ENCODE results near the gene MTARC1.

Gene MTARC1

DNA sequence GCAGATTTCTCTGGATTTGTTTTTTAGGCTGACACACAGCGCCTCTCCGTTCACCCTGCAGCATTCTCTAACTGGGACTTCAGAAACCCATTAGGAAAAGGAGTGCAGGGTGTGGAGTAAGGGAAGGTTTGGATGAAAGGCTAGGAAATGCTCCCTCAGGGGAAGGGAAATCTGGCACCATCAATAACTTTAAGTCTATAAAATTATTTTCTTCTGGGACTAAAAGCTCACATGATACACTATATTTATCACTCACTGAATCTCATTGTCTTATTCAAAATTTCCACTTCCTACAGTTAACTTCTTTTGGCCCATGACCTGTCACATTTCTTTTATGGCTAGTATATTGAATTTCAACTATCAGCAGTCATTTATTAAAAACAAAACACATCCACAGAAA lies 46.7 kb downstream of the MTARC1 start:
- no peak for TF ChIP-seq SUZ12 (IDR thresholded peaks at IDR 0.05; ENCODE audit: extremely low read depth, insufficient read depth, insufficient read length)
- no peak for TF ChIP-seq YY1 (IDR thresholded peaks at IDR 0.05; ENCODE audit: insufficient read depth, insufficient read length)
- TF ChIP-seq ZNF274 (IDR thresholded peaks at IDR 0.05; ENCODE audit: low read depth, low read length), result no peak
- Histone ChIP-seq H3K4me3 (ENCODE audit: insufficient read length, low read depth) (no peak overlapping the region), H3K36me3 (ENCODE audit: insufficient read depth, insufficient read length, low read length) (no peaks in the 10 kb centered on the region), H3K4me1 (ENCODE audit: insufficient read depth, insufficient read length) (no peaks in the 10 kb centered on the region), H3K27me3 (ENCODE audit: insufficient read depth, insufficient read length) (no peaks in the 10 kb centered on the region), H3K9ac (ENCODE audit: insufficient read length, low read depth) (no peak overlapping the region), H3K9me3 (ENCODE audit: insufficient read depth, low read length) (no peaks in the 10 kb centered on the region)
- no peak for DNase-seq (ENCODE audit: low read depth, low spot score)

GRCh38 chr1:220834155-220834870 lies 47.6 kb downstream of the MTARC1 start:
- no peak for TF ChIP-seq ZNF274 (IDR thresholded peaks at IDR 0.05; ENCODE audit: low read depth, low read length)
- TF ChIP-seq SUZ12 (IDR thresholded peaks at IDR 0.05; ENCODE audit: extremely low read depth, insufficient read depth, insufficient read length), result no peak
- TF ChIP-seq YY1 (IDR thresholded peaks at IDR 0.05; ENCODE audit: insufficient read depth, insufficient read length), result no peak
- H3K27me3 ChIP-seq (ENCODE audit: insufficient read depth, insufficient read length), result no peaks in the 10 kb centered on the region
- no peak overlapping the region for H3K9ac ChIP-seq (ENCODE audit: insufficient read length, low read depth)
- no peaks in the 10 kb centered on the region for H3K4me1 ChIP-seq (ENCODE audit: insufficient read depth, insufficient read length)
- H3K4me3 ChIP-seq (ENCODE audit: insufficient read length, low read depth), result no peak overlapping the region
- no peaks in the 10 kb centered on the region for H3K36me3 ChIP-seq (ENCODE audit: insufficient read depth, insufficient read length, low read length)
- no peak for DNase-seq (ENCODE audit: low read depth, low spot score)
- H3K9me3 ChIP-seq (ENCODE audit: insufficient read depth, low read length), result no peaks in the 10 kb centered on the region

Data from NT2/D1 (cell line).